Fibroblast of lung (primary cell): ENCODE data around the gene SLC1A4. TPM values are rescaled to one million over a fixed set of nuclear protein-coding genes. Genes with fewer than 3 reads are reported as not detected.

Experiments used
- DNase-seq, 2 donors: peaks; one replicate each; pipeline versions ENCODE4 v3.0.0 to v3.0.0-alpha.2; 2010; ENCODE audit warnings: low read depth in 2 of 2
- H2AFZ ChIP-seq: 2 replicates; pipeline ENCODE4 v1.5.1; 2012; ENCODE audit warnings: low read length, control low read depth, inconsistent platforms
- H3K27ac ChIP-seq: 2 replicates; pipeline ENCODE4 v1.5.1; 2011; ENCODE audit warnings: low read length, control low read depth; ENCODE audit not compliant: insufficient read depth
- H3K27me3 ChIP-seq: 2 replicates; pipeline ENCODE4 v1.5.1; 2011; ENCODE audit warnings: mild to moderate bottlenecking, low read length; ENCODE audit not compliant: control insufficient read depth, insufficient read depth
- H3K36me3 ChIP-seq: 2 replicates; pipeline ENCODE4 v1.5.1; 2011; ENCODE audit warnings: low read length; ENCODE audit not compliant: control insufficient read depth, insufficient read depth
- H3K4me1 ChIP-seq: 2 replicates; pipeline ENCODE4 v1.5.1; 2011; ENCODE audit warnings: low read length; ENCODE audit not compliant: control insufficient read depth, insufficient read depth; ENCODE audit errors: extremely low read depth
- H3K4me2 ChIP-seq: 2 replicates; pipeline ENCODE4 v1.5.1; 2011; ENCODE audit warnings: low read length, control low read depth; ENCODE audit not compliant: insufficient read depth; ENCODE audit errors: extremely low read depth
- H3K4me3 ChIP-seq, 4 experiments: fragments of 200-600 bp in 1 of 4; sonication (generic) in 1 of 4; replicated peaks in 1 of 4; 2 replicates each; pipeline ENCODE4 v1.5.1; 2011 to 2016; ENCODE audit warnings: low read length in 4 of 4, low read depth in 3 of 4, mild to moderate bottlenecking in 3 of 4, control low read depth in 2 of 4, inconsistent platforms in 1 of 4, mixed read lengths in 1 of 4; ENCODE audit not compliant: insufficient read depth in 1 of 4; ENCODE audit errors: control extremely low read depth in 1 of 4
- H3K79me2 ChIP-seq: 2 replicates; pipeline ENCODE4 v1.5.1; 2012; ENCODE audit warnings: mild to moderate bottlenecking, low read length, inconsistent platforms; ENCODE audit not compliant: control insufficient read depth, insufficient read depth
- H3K9ac ChIP-seq: 2 replicates; pipeline ENCODE4 v1.5.1; 2011; ENCODE audit warnings: mild to moderate bottlenecking, low read length, control low read depth; ENCODE audit not compliant: insufficient read depth
- H3K9me3 ChIP-seq: 2 replicates; pipeline ENCODE4 v1.5.1; 2012; ENCODE audit warnings: low read depth, low read length; ENCODE audit not compliant: control insufficient read depth, insufficient read depth
- H4K20me1 ChIP-seq: 2 replicates; pipeline ENCODE4 v1.5.1; 2011; ENCODE audit warnings: low read length; ENCODE audit not compliant: control insufficient read depth, insufficient read depth; ENCODE audit errors: extremely low read depth
- CTCF ChIP-seq, 2 donors: IDR thresholded peaks in 1 of 2; conservative IDR thresholded peaks in 1 of 2; 1 replicate in 1 of 2; 2 replicates in 1 of 2; pipeline ENCODE4 v1.5.1; 2011 to 2012; ENCODE audit warnings: low read length in 2 of 2, control low read depth in 1 of 2, inconsistent platforms in 1 of 2, low read depth in 1 of 2, mild to moderate bottlenecking in 1 of 2
- EZH2 ChIP-seq: IDR thresholded peaks from 2 replicates; pipeline ENCODE4 v1.5.1; 2012; ENCODE audit warnings: low read length, control low read depth, mild to moderate bottlenecking; ENCODE audit errors: missing control alignments
- polyA plus RNA-seq, 2 donors: library from polyadenylated mRNA; depleted of rRNA in 1 of 2; stranded (reverse) in 1 of 2; unstranded in 1 of 2; fragments of >200 nt; gene quantifications; 2 replicates each; pipeline ENCODE4 v1.2.1, GENCODE V29; 2011 to 2012; ENCODE audit warnings: missing spikeins in 1 of 2
- total RNA-seq: library from RNA; depleted of rRNA; stranded (reverse); fragments of >200 nt; gene quantifications from 2 replicates; pipeline ENCODE4 v1.2.1, GENCODE V29; 2014

Gene SLC1A4
- total and polyA plus RNA-seq, 2 donors (not counting 1 experiment from before 2014, with no cell fraction given) = 4.9 to 20.8 TPM

- Histone ChIP-seq H3K9me3 (no peaks in the 10 kb centered on the region), H2AFZ (peak overlapping the region; percentile 76), H3K27me3 (no peaks in the 10 kb centered on the region), H3K27ac (no peak overlapping the region), H3K79me2 (peaks cover 8% of the 10 kb centered on the region), H3K4me2 (peak overlapping the region; percentile 95), H3K4me1 (peaks cover 5% of the 10 kb centered on the region), H3K36me3 (no peaks in the 10 kb centered on the region), H4K20me1 (no peaks in the 10 kb centered on the region), H3K9ac (peak overlapping the region; percentile 45), H3K4me3 (peak overlapping the region; percentile 66 to 75 (median 68))
- DNase-seq = no peak
- TF ChIP-seq CTCF (conservative IDR thresholded peaks at IDR 0.05 in 1 of 2, IDR thresholded peaks at IDR 0.05 in 1 of 2; ENCODE audit: low read depth in 1 of 2, low read length in 2 of 2) (no peak), EZH2 (no peak)
Observed at GRCh38 chr2:65055422-65056214, 66.4 kb downstream of the SLC1A4 start.

- Histone ChIP-seq H3K27me3 (no peaks in the 10 kb centered on the region), H3K27ac (peak within 1 kb of the TSS; percentile 24), H3K36me3 (no peaks in the 10 kb centered on the region), H3K4me3 (peak within 1 kb of the TSS; percentile 66 to 75 (median 69)), H2AFZ (peak within 1 kb of the TSS; percentile 76), H4K20me1 (no peaks in the 10 kb centered on the region), H3K4me2 (peak within 1 kb of the TSS; percentile 95), H3K79me2 (peaks cover 8% of the 10 kb centered on the region), H3K9ac (peak within 1 kb of the TSS; percentile 68), H3K4me1 (peaks cover 5% of the 10 kb centered on the region), H3K9me3 (no peaks in the 10 kb centered on the region)
- peak; percentile 96 to 97 for DNase-seq
- TF ChIP-seq CTCF (conservative IDR thresholded peaks at IDR 0.05 in 1 of 2, IDR thresholded peaks at IDR 0.05 in 1 of 2; ENCODE audit: low read depth in 1 of 2, low read length in 2 of 2) (no peak), EZH2 (no peak)
Observed at GRCh38 chr2:65056215-65057053, 67.2 kb downstream of the SLC1A4 start, which contains the start of gene CEP68. TSS of gene CEP68 (plus strand) at chr2:65056416. CDS start at chr2:65069445, 13,029 bp downstream.

DNA sequence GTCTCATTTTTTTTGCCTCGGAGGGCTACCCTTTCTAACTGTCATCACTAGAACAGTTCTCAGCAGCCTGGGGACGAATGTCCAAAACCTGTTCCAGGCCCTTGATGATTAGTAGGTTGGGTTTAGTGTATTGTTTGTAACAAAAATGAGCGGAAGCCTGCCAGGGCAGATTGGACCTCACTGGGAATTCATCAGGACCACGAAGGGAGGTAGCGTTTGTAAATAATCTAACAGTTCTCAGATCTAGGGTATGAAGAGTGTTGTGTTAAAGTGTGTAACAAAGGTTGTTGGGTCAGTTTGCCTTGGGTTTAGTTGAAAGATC lies 67.8 kb downstream of the SLC1A4 start:
- Histone ChIP-seq H3K27ac (peak overlapping the region; percentile 24), H3K4me3 (peak overlapping the region; percentile 66 to 73 (median 69)), H3K79me2 (peaks cover 8% of the 10 kb centered on the region), H2AFZ (peak overlapping the region; percentile 60), H3K9ac (peak overlapping the region; percentile 68), H3K4me1 (peaks cover 5% of the 10 kb centered on the region), H3K4me2 (peak overlapping the region; percentile 93), H3K36me3 (no peaks in the 10 kb centered on the region), H3K27me3 (no peaks in the 10 kb centered on the region), H4K20me1 (no peaks in the 10 kb centered on the region), H3K9me3 (no peaks in the 10 kb centered on the region)
- DNase-seq = no peak
- TF ChIP-seq CTCF (conservative IDR thresholded peaks at IDR 0.05 in 1 of 2, IDR thresholded peaks at IDR 0.05 in 1 of 2; ENCODE audit: low read depth in 1 of 2, low read length in 2 of 2) = no peak
- TF ChIP-seq EZH2 = no peak
